Muscle layer of colon (tissue), 2 donors: ENCODE results near the gene SMAD2.
"Not testable (repeated sequence)": the region's sequence is repeated elsewhere in the genome, so short reads cannot be mapped to it uniquely, and the experiment has no call there.

Experiments
- H3K27ac ChIP-seq: one replicate; pipeline ENCODE4 v1.7.0; 2013; ENCODE audit warnings: low read depth, mild to moderate bottlenecking, low read length, moderate library complexity
- H3K27me3 ChIP-seq, 2 donors: one replicate each; pipeline ENCODE4 v1.7.0; 2013; ENCODE audit warnings: low read length in 2 of 2, mild to moderate bottlenecking in 2 of 2; ENCODE audit not compliant: insufficient read depth in 2 of 2, control insufficient read depth in 1 of 2
- H3K36me3 ChIP-seq: one replicate; pipeline ENCODE4 v1.7.0; 2013; ENCODE audit warnings: mild to moderate bottlenecking, low read length; ENCODE audit not compliant: insufficient read depth
- H3K4me1 ChIP-seq: one replicate; pipeline ENCODE4 v1.7.0; 2013; ENCODE audit warnings: mild to moderate bottlenecking, low read length; ENCODE audit not compliant: insufficient read depth
- H3K4me3 ChIP-seq, 2 donors: one replicate each; pipeline ENCODE4 v1.7.0; 2013; ENCODE audit warnings: low read length in 2 of 2, low read depth in 1 of 2, mild to moderate bottlenecking in 1 of 2, moderate library complexity in 1 of 2
- H3K9ac ChIP-seq: one replicate; pipeline ENCODE4 v1.7.0; 2013; ENCODE audit warnings: low read length
- H3K9me3 ChIP-seq: one replicate; pipeline ENCODE4 v1.7.0; 2013; ENCODE audit warnings: mild to moderate bottlenecking, low read length
- donor health status: abdominal sarcoma.
- donor health status: Adenocarcinoma of cecum.

SMAD2 gene

DNA sequence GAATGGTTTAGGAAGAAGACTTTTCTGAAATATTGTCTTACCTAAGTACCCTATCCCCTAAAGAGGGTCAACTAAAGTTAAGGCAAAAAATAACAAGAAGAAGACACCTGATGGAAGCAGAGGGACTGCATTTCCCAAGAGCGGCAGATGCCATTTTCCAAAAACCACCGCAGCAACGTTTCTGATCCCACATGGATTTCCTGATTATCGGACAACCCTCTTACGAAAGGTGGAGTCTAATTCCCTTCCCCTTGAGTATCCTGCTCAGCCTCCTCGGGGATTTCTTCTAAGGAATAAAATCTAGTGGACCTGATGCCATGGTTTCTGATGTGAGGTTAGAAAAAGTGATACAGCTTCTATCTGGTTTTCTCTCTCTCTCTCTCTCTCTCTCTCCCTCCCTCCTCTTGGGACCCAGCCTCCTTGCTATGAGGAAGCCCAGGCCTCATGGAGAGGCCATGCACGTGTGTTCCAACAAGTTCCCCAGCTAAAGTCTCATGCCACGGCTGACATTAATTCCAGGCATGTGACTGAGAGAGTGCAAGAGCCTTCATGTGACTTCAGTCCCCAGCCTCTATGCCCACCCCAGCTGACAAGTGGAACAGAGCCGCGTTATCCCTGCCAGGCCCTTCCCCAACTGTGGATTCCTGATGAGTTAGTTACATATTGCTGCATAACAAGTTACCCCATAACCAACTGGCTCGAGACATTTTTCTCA is 150.3 kb downstream of the SMAD2 start:
- no peaks in the 10 kb centered on the region for H3K4me1 ChIP-seq
- no peak overlapping the region for H3K27ac ChIP-seq
- no peaks in the 10 kb centered on the region for H3K27me3 ChIP-seq
- H3K4me3 ChIP-seq: no peak overlapping the region
- H3K9ac ChIP-seq: no peak overlapping the region
- H3K36me3 ChIP-seq: no peaks in the 10 kb centered on the region
- H3K9me3 ChIP-seq: peaks cover 8% of the 10 kb centered on the region

DNA sequence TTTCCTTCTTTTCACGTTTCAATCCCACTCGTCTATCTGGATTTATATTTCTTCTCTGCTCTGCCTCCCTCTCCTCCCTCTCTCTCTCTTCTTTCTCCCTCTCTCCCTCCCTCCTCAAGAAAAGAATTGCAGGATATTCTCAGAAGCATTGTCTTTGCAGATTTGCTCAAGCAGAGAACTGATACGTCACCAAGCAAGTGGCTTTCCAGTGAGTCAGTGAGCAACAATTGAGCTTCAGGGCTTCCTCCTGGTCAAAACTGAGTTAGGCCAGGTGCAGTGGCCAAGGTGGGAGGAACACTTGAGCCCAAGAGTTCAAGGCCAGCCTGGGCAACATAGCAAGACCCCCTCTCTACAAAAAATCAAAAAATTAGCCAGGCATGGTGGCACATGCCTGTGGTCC is 151.1 kb downstream of the SMAD2 start:
- no peak overlapping the region for H3K27ac ChIP-seq
- no peak overlapping the region for H3K9ac ChIP-seq
- no peaks in the 10 kb centered on the region for H3K36me3 ChIP-seq
- H3K27me3 ChIP-seq: no peaks in the 10 kb centered on the region
- peaks cover under 1% of the 10 kb centered on the region for H3K9me3 ChIP-seq
- H3K4me1 ChIP-seq: no peaks in the 10 kb centered on the region
- no peak overlapping the region for H3K4me3 ChIP-seq

DNA sequence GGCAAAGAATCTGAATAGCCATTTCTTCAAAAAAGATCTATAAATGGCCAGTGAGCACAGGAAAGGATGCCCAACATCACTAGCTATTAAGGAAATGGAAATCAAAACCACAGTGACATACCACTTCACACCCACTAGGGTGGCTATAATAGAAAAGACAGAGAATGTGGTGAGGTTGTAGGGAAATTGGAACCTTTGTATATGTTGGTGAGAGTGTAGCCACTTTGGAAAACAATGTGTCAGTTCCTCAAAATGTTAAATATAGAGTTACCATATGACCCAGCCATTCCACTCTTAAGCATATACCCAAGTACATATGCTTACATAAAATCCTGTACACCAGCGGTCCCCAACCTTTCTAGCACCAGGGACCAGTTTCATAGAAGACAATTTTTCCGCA is 152.8 kb downstream of the SMAD2 start:
- no peaks in the 10 kb centered on the region for H3K27me3 ChIP-seq
- H3K27ac ChIP-seq: no peak overlapping the region
- H3K36me3 ChIP-seq: no peaks in the 10 kb centered on the region
- H3K9me3 ChIP-seq: no peaks in the 10 kb centered on the region
- no peaks in the 10 kb centered on the region for H3K4me1 ChIP-seq
- H3K9ac ChIP-seq: no peak overlapping the region
- no peak overlapping the region for H3K4me3 ChIP-seq

DNA sequence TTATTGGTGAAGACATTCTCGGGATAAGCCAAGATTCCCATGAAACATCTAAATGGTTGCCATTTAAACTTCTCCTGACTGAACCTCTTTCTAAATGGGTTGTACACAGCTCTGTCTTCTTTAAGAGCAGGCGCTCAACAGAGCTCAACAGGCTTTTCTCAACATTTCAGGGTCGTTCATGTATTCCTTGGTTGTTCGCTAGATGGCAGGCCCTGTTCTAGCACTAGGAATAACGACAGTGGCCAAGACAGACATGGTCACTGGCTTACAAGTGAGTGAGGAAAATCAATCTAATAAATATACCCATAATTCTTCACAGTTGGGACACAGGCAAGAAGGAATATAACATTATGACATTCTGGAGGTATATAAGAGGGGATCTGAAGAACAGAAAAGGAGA is 154.5 kb downstream of the SMAD2 start:
- H3K27me3 ChIP-seq: no peaks in the 10 kb centered on the region
- no peak overlapping the region for H3K4me3 ChIP-seq
- no peaks in the 10 kb centered on the region for H3K36me3 ChIP-seq
- no peak overlapping the region for H3K9ac ChIP-seq
- H3K4me1 ChIP-seq: no peaks in the 10 kb centered on the region
- no peak overlapping the region for H3K27ac ChIP-seq
- H3K9me3 ChIP-seq: no peaks in the 10 kb centered on the region

DNA sequence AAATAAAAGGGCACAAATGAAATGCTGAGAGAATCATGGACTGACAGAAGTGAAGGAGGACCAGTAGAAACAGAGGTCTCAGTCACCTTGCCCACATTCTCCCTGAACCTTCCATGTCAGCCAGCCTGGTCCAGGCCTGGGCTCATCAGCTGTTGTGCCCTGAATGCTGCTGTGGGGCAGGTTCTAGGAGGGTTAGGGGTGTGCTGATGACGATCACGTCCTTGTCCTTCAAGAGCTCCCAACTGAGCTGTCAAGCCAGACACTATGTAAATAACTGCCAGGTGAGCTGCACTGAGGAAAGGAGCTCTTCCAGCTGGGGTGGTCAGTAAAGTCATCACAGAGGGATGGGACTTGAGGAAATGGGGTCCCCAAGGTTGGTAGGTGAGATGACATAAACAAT is 156.5 kb downstream of the SMAD2 start:
- no peak overlapping the region for H3K27ac ChIP-seq
- H3K9ac ChIP-seq: no peak overlapping the region
- no peaks in the 10 kb centered on the region for H3K27me3 ChIP-seq
- no peaks in the 10 kb centered on the region for H3K9me3 ChIP-seq
- H3K4me3 ChIP-seq: no peak overlapping the region
- no peaks in the 10 kb centered on the region for H3K4me1 ChIP-seq
- no peaks in the 10 kb centered on the region for H3K36me3 ChIP-seq

DNA sequence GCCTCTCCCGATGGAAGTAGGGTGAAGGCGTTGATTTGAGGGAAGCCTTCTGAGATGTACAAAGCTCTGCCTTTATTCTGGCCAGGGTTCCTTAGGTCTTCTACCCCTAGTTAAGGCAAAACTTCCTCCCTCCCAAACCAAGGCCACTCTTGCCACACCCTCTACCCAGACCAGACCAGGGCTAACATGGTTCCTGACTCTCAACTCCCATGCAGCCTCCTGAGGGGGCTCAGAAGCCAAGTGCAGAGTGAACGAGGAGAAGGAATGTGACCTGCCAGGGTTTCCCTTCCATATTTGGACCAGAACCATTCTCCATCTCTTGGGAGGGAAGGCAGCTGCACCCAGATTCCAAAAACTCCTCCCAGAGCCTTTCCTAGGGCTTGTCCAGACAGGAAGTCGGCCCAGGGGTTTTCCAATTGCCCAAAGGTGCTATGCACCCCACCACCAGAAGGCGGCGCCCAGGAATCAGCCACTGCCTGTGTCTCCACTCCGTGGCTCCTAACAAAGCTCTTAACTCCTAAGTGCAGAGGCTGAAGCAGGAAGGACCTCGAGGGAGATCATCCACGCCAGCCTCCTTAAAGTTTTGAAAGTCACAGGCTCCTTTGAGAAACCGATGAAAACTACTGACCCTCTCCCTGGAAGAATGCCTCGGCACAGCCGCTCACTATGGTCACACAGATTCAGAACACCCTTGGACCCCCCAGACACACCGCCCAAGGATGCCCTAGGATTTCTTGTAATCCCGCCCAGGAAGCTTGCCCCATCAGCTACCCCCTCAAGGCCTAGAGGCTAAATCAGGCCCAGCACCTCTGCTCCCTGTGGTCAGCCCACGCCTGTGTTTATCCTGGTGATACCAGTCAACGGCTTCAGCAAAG is 157.8 kb downstream of the SMAD2 start:
- Histone ChIP-seq H3K9me3 (no peaks in the 10 kb centered on the region), H3K9ac (no peak overlapping the region), H3K27me3 (no peaks in the 10 kb centered on the region), H3K4me3 (no peak overlapping the region), H3K4me1 (no peaks in the 10 kb centered on the region), H3K27ac (no peak overlapping the region), H3K36me3 (no peaks in the 10 kb centered on the region)

DNA sequence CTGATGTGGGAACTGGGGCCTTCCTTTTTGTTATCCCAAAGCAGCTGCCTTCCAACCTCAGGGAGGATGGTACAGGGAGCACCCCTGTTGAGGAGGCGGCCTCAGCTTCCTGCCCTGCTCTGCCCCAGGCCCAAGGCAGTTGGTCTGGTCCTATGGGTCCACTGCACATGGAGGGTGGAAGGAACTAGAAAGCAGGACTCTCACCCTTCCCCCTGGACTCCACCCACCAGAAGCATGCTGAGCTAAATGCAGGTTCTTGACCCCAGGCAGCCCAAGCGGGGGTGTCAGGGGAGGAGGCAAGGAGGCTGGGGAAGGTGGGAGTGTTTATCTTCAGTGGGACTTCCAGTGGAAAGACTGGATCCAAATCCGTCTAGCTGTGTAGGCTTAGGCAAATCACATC is 158.5 kb downstream of the SMAD2 start:
- no peaks in the 10 kb centered on the region for H3K27me3 ChIP-seq
- no peaks in the 10 kb centered on the region for H3K36me3 ChIP-seq
- H3K9me3 ChIP-seq: no peaks in the 10 kb centered on the region
- H3K4me3 ChIP-seq: no peak overlapping the region
- H3K27ac ChIP-seq: no peak overlapping the region
- H3K9ac ChIP-seq: no peak overlapping the region
- H3K4me1 ChIP-seq: no peaks in the 10 kb centered on the region

DNA sequence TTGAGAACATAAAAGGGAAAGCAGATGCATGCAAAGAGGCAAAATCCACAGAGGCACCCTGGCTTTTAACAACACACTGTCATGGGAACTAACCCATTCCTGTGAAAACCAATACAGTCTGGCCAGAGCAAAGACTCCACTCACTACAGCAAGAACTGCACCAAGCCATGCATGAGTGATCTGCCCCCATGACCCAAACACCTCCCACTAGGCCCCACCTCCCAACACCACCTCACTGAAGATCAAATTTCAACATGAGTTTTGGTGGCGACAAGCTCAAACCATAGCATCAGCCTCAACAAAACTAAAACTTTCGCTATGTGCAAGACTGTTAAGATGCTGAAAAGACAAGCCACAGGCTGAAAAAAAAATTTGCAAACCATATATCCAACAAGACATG is 162.8 kb downstream of the SMAD2 start:
- no peaks in the 10 kb centered on the region for H3K27me3 ChIP-seq
- no peak overlapping the region for H3K27ac ChIP-seq
- no peaks in the 10 kb centered on the region for H3K4me1 ChIP-seq
- H3K4me3 ChIP-seq: no peak overlapping the region
- H3K36me3 ChIP-seq: no peaks in the 10 kb centered on the region
- H3K9me3 ChIP-seq: no peaks in the 10 kb centered on the region
- H3K9ac ChIP-seq: no peak overlapping the region

DNA sequence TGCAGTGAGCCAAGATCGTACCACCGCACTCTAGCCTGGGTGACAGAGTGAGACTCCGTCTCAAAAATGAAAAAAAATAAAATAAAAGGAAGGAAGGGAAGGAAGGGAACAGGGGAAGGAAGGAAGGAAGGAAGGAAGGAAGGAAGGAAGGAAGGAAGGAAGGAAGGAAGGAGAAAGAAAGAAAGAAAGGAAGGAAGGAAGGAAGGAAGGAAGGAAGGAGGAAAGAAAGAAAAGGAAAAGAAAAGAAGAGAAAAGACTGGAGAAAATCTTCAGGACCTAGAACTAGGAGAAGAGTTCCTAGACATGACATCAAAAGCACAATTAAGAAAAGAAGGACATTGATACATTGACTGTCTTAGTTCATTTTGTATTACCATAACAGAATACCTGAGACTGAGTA is 163.3 kb downstream of the SMAD2 start:
- not testable (repeated sequence) for H3K9ac ChIP-seq, H3K27ac ChIP-seq, H3K4me3 ChIP-seq, H3K4me1 ChIP-seq, H3K36me3 ChIP-seq, H3K9me3 ChIP-seq, H3K27me3 ChIP-seq
